Measurements from ENCODE around the gene C2CD3. TPM values are rescaled to one million over a fixed set of nuclear protein-coding genes. Genes with fewer than 3 reads are reported as not detected.

Gene C2CD3
- total RNA-seq, 1 experiment from 2014 or later, result 22.0 TPM

- Histone ChIP-seq H2BK5ac (ENCODE audit: insufficient read length, low read length) (no peak overlapping the region), H3K27ac (ENCODE audit: insufficient read length, low read depth, low read length) (no peak overlapping the region), H3K4me2 (ENCODE audit: insufficient read depth, insufficient read length, low read length) (no peak overlapping the region), H2BK15ac (ENCODE audit: low read depth, low read length) (no peak overlapping the region), H3K23me2 (ENCODE audit: insufficient read length, low read depth, low read length, poor library complexity, severe bottlenecking) (no peaks in the 10 kb centered on the region), H2AK5ac (ENCODE audit: insufficient read length, low read length) (no peak overlapping the region), H3K23ac (ENCODE audit: insufficient read length, low read depth, low read length) (no peak overlapping the region), H3K9ac (ENCODE audit: extremely low read depth, insufficient read length, low read length) (no peak overlapping the region), H3K14ac (ENCODE audit: insufficient read depth, low read length) (no peak overlapping the region), H4K8ac (replicated peaks; ENCODE audit: insufficient read length, low read depth, low read length) (no peak overlapping the region), H3K4ac (ENCODE audit: low read depth, low read length) (no peak overlapping the region), H3K79me2 (ENCODE audit: insufficient read depth, low read length) (no peaks in the 10 kb centered on the region), H3K79me1 (ENCODE audit: insufficient read depth, low read depth, low read length, poor library complexity, severe bottlenecking) (no peaks in the 10 kb centered on the region), H4K91ac (ENCODE audit: insufficient read length, low read depth, low read length) (no peak overlapping the region), H2BK12ac (ENCODE audit: insufficient read length, low read depth, low read length) (no peak overlapping the region), H3K56ac (ENCODE audit: insufficient read length, low read depth, low read length) (no peak overlapping the region), H3K4me1 (ENCODE audit: insufficient read depth, low read length) (no peaks in the 10 kb centered on the region), H3K9me3 (ENCODE audit: control insufficient read depth, low read depth, low read length) (no peaks in the 10 kb centered on the region), H2BK120ac (ENCODE audit: low read depth, low read length, poor library complexity, severe bottlenecking) (no peak overlapping the region), H4K5ac (ENCODE audit: insufficient read length, low read depth, low read length) (no peak overlapping the region), H2AFZ (ENCODE audit: low read length) (no peak overlapping the region), H3K18ac (ENCODE audit: insufficient read length, low read depth, low read length) (no peak overlapping the region), H3K27me3 (ENCODE audit: insufficient read depth, low read length) (no peaks in the 10 kb centered on the region), H4K20me1 (ENCODE audit: control insufficient read depth, insufficient read depth, insufficient read length) (no peaks in the 10 kb centered on the region), H3T11ph (ENCODE audit: low read length) (no peak overlapping the region), H2BK20ac (ENCODE audit: low read depth, low read length, poor library complexity, severe bottlenecking) (no peak overlapping the region)
- no peaks in the 10 kb centered on the region; a peak in 1 of 5 replicates for H3K9me3 Mint-ChIP-seq
- no peak for TF ChIP-seq CTCF (conservative IDR thresholded peaks at IDR 0.05)
- H3K27me3 Mint-ChIP-seq (ENCODE audit: low read depth), result no peaks in the 10 kb centered on the region
- WGBS (ENCODE audit: extremely low coverage, insufficient read length, low lambda C conversion rate), result no CpG with 5 or more reads among the region's 2 CpGs
- DNase-seq, result no peak
- H3K4me1 Mint-ChIP-seq, result peaks cover 12 to 19% of the 10 kb centered on the region in 2 experiments; a peak in 3 of 4 replicates
- peaks cover 11 to 39% (median 27%) of the 10 kb centered on the region in 3 experiments for H3K36me3 Mint-ChIP-seq (ENCODE audit: insufficient read depth in 1 of 3, low read depth in 3 of 3)
- no peak overlapping the region for H3K4me3 Mint-ChIP-seq
- H3K27ac Mint-ChIP-seq, result peak overlapping the region in 2 of 3 experiments; percentile 46 to 49; a peak in 2 of 7 replicates
Measured at GRCh38 chr11:74212533-74212932, 41.7 kb upstream of the C2CD3 start.

Measured in H9 (cell line).